Fibroblast of lung (primary cell): Measurements from ENCODE around the gene ZNF341. TPM values are rescaled to one million over a fixed set of nuclear protein-coding genes. Genes with fewer than 3 reads are reported as not detected.

Experiments
- DNase-seq, 2 donors: peaks; one replicate each; pipeline versions ENCODE4 v3.0.0 to v3.0.0-alpha.2; 2010; ENCODE audit warnings: low read depth in 2 of 2
- H2AFZ ChIP-seq: 2 replicates; pipeline ENCODE4 v1.5.1; 2012; ENCODE audit warnings: low read length, control low read depth, inconsistent platforms
- H3K27ac ChIP-seq: 2 replicates; pipeline ENCODE4 v1.5.1; 2011; ENCODE audit warnings: low read length, control low read depth; ENCODE audit not compliant: insufficient read depth
- H3K27me3 ChIP-seq: 2 replicates; pipeline ENCODE4 v1.5.1; 2011; ENCODE audit warnings: mild to moderate bottlenecking, low read length; ENCODE audit not compliant: control insufficient read depth, insufficient read depth
- H3K36me3 ChIP-seq: 2 replicates; pipeline ENCODE4 v1.5.1; 2011; ENCODE audit warnings: low read length; ENCODE audit not compliant: control insufficient read depth, insufficient read depth
- H3K4me1 ChIP-seq: 2 replicates; pipeline ENCODE4 v1.5.1; 2011; ENCODE audit warnings: low read length; ENCODE audit not compliant: control insufficient read depth, insufficient read depth; ENCODE audit errors: extremely low read depth
- H3K4me2 ChIP-seq: 2 replicates; pipeline ENCODE4 v1.5.1; 2011; ENCODE audit warnings: low read length, control low read depth; ENCODE audit not compliant: insufficient read depth; ENCODE audit errors: extremely low read depth
- H3K4me3 ChIP-seq, 4 experiments: fragments of 200-600 bp in 1 of 4; sonication (generic) in 1 of 4; replicated peaks in 1 of 4; 2 replicates each; pipeline ENCODE4 v1.5.1; 2011 to 2016; ENCODE audit warnings: low read length in 4 of 4, low read depth in 3 of 4, mild to moderate bottlenecking in 3 of 4, control low read depth in 2 of 4, inconsistent platforms in 1 of 4, mixed read lengths in 1 of 4; ENCODE audit not compliant: insufficient read depth in 1 of 4; ENCODE audit errors: control extremely low read depth in 1 of 4
- H3K79me2 ChIP-seq: 2 replicates; pipeline ENCODE4 v1.5.1; 2012; ENCODE audit warnings: mild to moderate bottlenecking, low read length, inconsistent platforms; ENCODE audit not compliant: control insufficient read depth, insufficient read depth
- H3K9ac ChIP-seq: 2 replicates; pipeline ENCODE4 v1.5.1; 2011; ENCODE audit warnings: mild to moderate bottlenecking, low read length, control low read depth; ENCODE audit not compliant: insufficient read depth
- H3K9me3 ChIP-seq: 2 replicates; pipeline ENCODE4 v1.5.1; 2012; ENCODE audit warnings: low read depth, low read length; ENCODE audit not compliant: control insufficient read depth, insufficient read depth
- H4K20me1 ChIP-seq: 2 replicates; pipeline ENCODE4 v1.5.1; 2011; ENCODE audit warnings: low read length; ENCODE audit not compliant: control insufficient read depth, insufficient read depth; ENCODE audit errors: extremely low read depth
- EZH2 ChIP-seq: IDR thresholded peaks from 2 replicates; pipeline ENCODE4 v1.5.1; 2012; ENCODE audit warnings: low read length, control low read depth, mild to moderate bottlenecking; ENCODE audit errors: missing control alignments
- polyA plus RNA-seq, 2 donors: library from polyadenylated mRNA; depleted of rRNA in 1 of 2; stranded (reverse) in 1 of 2; unstranded in 1 of 2; fragments of >200 nt; gene quantifications; 2 replicates each; pipeline ENCODE4 v1.2.1, GENCODE V29; 2011 to 2012; ENCODE audit warnings: missing spikeins in 1 of 2
- total RNA-seq: library from RNA; depleted of rRNA; stranded (reverse); fragments of >200 nt; gene quantifications from 2 replicates; pipeline ENCODE4 v1.2.1, GENCODE V29; 2014
- TF ChIP-seq, protein P1 (sequence below), 2 donors: IDR thresholded peaks in 1 of 2; conservative IDR thresholded peaks in 1 of 2; 1 replicate in 1 of 2; 2 replicates in 1 of 2; pipeline ENCODE4 v1.5.1; 2011 to 2012; ENCODE audit warnings: low read length in 2 of 2, control low read depth in 1 of 2, inconsistent platforms in 1 of 2, low read depth in 1 of 2, mild to moderate bottlenecking in 1 of 2

ZNF341 gene
- total and polyA plus RNA-seq, 2 donors (not counting 1 experiment from before 2014, with no cell fraction given) = 0.99 to 1.1 TPM

DNA sequence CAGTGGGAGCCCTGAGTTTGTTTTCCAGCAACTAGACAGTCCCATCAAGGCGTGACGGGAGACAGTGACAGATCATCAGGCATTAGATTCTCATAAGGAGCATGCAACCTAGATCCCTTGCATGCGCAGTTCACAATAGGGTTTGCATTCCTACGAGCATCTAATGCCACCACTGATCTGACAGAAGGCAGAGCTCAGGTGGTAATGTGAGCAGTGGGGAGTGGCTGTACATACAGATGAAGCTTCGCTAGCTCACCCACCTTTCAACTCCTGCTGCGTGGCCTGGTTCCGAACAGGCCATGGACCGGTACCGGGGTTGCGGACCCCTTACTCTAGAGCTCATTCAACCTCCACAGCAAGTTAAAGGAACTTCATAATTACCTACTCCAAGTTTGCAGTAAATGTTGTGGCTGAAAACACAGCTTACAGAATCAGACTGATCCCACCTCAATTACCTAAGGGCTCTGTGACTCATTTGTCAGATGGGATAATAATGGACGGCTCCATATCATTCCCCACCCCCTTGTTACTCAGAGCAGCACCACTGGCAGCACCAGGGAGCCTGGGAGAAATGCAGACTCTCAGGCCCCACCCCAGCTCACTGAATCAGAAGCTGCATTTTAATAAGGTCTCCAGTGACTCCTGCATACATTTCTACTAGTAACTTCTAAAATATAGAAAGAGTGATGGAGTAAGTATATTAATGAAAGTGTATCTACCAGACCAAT lies 27.4 kb upstream of the ZNF341 start:
- no peak overlapping the region for H3K9ac ChIP-seq
- no peak for DNase-seq
- no peaks in the 10 kb centered on the region for H3K36me3 ChIP-seq
- H3K27ac ChIP-seq = no peak overlapping the region
- H3K79me2 ChIP-seq = no peaks in the 10 kb centered on the region
- H2AFZ ChIP-seq = no peak overlapping the region
- H3K9me3 ChIP-seq = no peaks in the 10 kb centered on the region
- no peaks in the 10 kb centered on the region for H3K4me1 ChIP-seq
- TF ChIP-seq, protein P1, sequence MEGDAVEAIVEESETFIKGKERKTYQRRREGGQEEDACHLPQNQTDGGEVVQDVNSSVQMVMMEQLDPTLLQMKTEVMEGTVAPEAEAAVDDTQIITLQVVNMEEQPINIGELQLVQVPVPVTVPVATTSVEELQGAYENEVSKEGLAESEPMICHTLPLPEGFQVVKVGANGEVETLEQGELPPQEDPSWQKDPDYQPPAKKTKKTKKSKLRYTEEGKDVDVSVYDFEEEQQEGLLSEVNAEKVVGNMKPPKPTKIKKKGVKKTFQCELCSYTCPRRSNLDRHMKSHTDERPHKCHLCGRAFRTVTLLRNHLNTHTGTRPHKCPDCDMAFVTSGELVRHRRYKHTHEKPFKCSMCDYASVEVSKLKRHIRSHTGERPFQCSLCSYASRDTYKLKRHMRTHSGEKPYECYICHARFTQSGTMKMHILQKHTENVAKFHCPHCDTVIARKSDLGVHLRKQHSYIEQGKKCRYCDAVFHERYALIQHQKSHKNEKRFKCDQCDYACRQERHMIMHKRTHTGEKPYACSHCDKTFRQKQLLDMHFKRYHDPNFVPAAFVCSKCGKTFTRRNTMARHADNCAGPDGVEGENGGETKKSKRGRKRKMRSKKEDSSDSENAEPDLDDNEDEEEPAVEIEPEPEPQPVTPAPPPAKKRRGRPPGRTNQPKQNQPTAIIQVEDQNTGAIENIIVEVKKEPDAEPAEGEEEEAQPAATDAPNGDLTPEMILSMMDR (conservative IDR thresholded peaks at IDR 0.05 in 1 of 2, IDR thresholded peaks at IDR 0.05 in 1 of 2; ENCODE audit: low read depth in 1 of 2, low read length in 2 of 2) = no peak
- no peak for TF ChIP-seq EZH2
- no peaks in the 10 kb centered on the region for H3K27me3 ChIP-seq
- H4K20me1 ChIP-seq = no peaks in the 10 kb centered on the region
- H3K4me3 ChIP-seq = no peak overlapping the region
- H3K4me2 ChIP-seq = no peak overlapping the region

- Histone ChIP-seq H4K20me1 (no peaks in the 10 kb centered on the region), H3K9ac (no peak overlapping the region), H3K27me3 (no peaks in the 10 kb centered on the region), H3K4me3 (no peak overlapping the region), H3K36me3 (no peaks in the 10 kb centered on the region), H3K79me2 (no peaks in the 10 kb centered on the region), H3K4me2 (no peak overlapping the region), H3K4me1 (peaks cover 3% of the 10 kb centered on the region), H3K9me3 (no peaks in the 10 kb centered on the region), H3K27ac (no peak overlapping the region), H2AFZ (no peak overlapping the region)
- DNase-seq = no peak
- TF ChIP-seq EZH2 = no peak
- TF ChIP-seq, protein P1 (conservative IDR thresholded peaks at IDR 0.05 in 1 of 2, IDR thresholded peaks at IDR 0.05 in 1 of 2; ENCODE audit: low read depth in 1 of 2, low read length in 2 of 2) = no peak
These were observed 24.1 kb upstream of the ZNF341 start for GRCh38 chr20:33707668-33708067.

- DNase-seq = no peak
- no peaks in the 10 kb centered on the region for H3K79me2 ChIP-seq
- peaks cover 2% of the 10 kb centered on the region for H3K36me3 ChIP-seq
- H3K4me1 ChIP-seq = peaks cover 3% of the 10 kb centered on the region
- no peak overlapping the region for H3K4me2 ChIP-seq
- H3K27me3 ChIP-seq = no peaks in the 10 kb centered on the region
- H3K4me3 ChIP-seq = no peak overlapping the region
- TF ChIP-seq, protein P1 (conservative IDR thresholded peaks at IDR 0.05 in 1 of 2, IDR thresholded peaks at IDR 0.05 in 1 of 2; ENCODE audit: low read depth in 1 of 2, low read length in 2 of 2) = no peak
- no peak for TF ChIP-seq EZH2
- H3K27ac ChIP-seq = no peak overlapping the region
- no peak overlapping the region for H3K9ac ChIP-seq
- no peak overlapping the region for H2AFZ ChIP-seq
- no peaks in the 10 kb centered on the region for H4K20me1 ChIP-seq
- H3K9me3 ChIP-seq = no peaks in the 10 kb centered on the region
These were observed 22.4 kb upstream of the ZNF341 start for GRCh38 chr20:33709398-33709797.
